DOHH2 (cell line): ENCODE measurements around the gene DZIP1.

Experiments
- H3F3A ChIP-seq: fragments of 200-600 bp; sonication (generic), shearing (Covaris generic); 2 replicates; pipeline ENCODE4 v1.6.0; 2016; ENCODE audit warnings: antibody characterized with exemption, mild to moderate bottlenecking; ENCODE audit not compliant: control insufficient read depth, insufficient read depth
- H3K27ac ChIP-seq: fragments of 200-600 bp; sonication (generic); 2 replicates; pipeline ENCODE4 v1.5.1; 2014; ENCODE audit warnings: low read depth, mild to moderate bottlenecking, low read length, moderate library complexity
- H3K27me3 ChIP-seq: fragments of 200-600 bp; sonication (generic); 2 replicates; pipeline ENCODE4 v1.6.1; 2014; ENCODE audit warnings: mild to moderate bottlenecking, low read length, mixed read lengths; ENCODE audit not compliant: control insufficient read depth
- H3K36me3 ChIP-seq: fragments of 200-600 bp; sonication (generic); 2 replicates; pipeline ENCODE4 v1.6.1; 2014; ENCODE audit warnings: mild to moderate bottlenecking, low read length, moderate library complexity, mixed read lengths; ENCODE audit not compliant: control insufficient read depth
- H3K4me1 ChIP-seq: fragments of 200-600 bp; sonication (generic); 2 replicates; pipeline ENCODE4 v1.6.1; 2014; ENCODE audit warnings: mild to moderate bottlenecking, low read length, mixed read lengths; ENCODE audit not compliant: control insufficient read depth
- H3K4me2 ChIP-seq: fragments of 200-600 bp; sonication (generic); 2 replicates; pipeline ENCODE4 v1.6.0; 2014; ENCODE audit warnings: mild to moderate bottlenecking, low read length, moderate library complexity
- H3K4me3 ChIP-seq: fragments of 200-600 bp; sonication (generic); 2 replicates; pipeline ENCODE4 v1.5.1; 2014; ENCODE audit warnings: mild to moderate bottlenecking, low read length, mixed read lengths
- H3K79me2 ChIP-seq: fragments of 200-600 bp; sonication (generic); 2 replicates; pipeline ENCODE4 v1.6.1; 2014; ENCODE audit warnings: mild to moderate bottlenecking, low read length, mixed read lengths; ENCODE audit not compliant: control insufficient read depth
- H3K9me2 ChIP-seq: fragments of 200-600 bp; sonication (generic); replicated peaks from 2 replicates; pipeline ENCODE4 v1.6.1; 2014; ENCODE audit warnings: mild to moderate bottlenecking, low read length, mixed read lengths; ENCODE audit not compliant: control insufficient read depth
- H3K9me3 ChIP-seq: fragments of 200-600 bp; sonication (generic); 2 replicates; pipeline ENCODE4 v1.6.1; 2014; ENCODE audit warnings: antibody characterized with exemption, low read length, mixed read lengths; ENCODE audit not compliant: control insufficient read depth, insufficient read depth
- H4K20me1 ChIP-seq: fragments of 200-600 bp; sonication (generic); 2 replicates; pipeline ENCODE4 v1.6.0; 2014; ENCODE audit warnings: low read depth, mild to moderate bottlenecking, antibody characterized with exemption, low read length, moderate library complexity; ENCODE audit not compliant: control insufficient read depth, insufficient read depth
- CTCF ChIP-seq: fragments of 200-600 bp; sonication (generic); IDR thresholded peaks from one replicate; pipeline ENCODE4 v1.5.1; 2014; ENCODE audit warnings: antibody characterized with exemption, mild to moderate bottlenecking, low read depth, low read length; ENCODE audit not compliant: poor library complexity, severe bottlenecking
- EZH2phosphoT487 ChIP-seq: fragments of 200-600 bp; sonication (generic); IDR thresholded peaks from 2 replicates; pipeline ENCODE4 v1.6.1; 2017; ENCODE audit warnings: borderline replicate concordance, mild to moderate bottlenecking, antibody characterized with exemption, low read length, moderate library complexity, mixed read lengths

Gene DZIP1

GRCh38 chr13:95608640-95609323 lies 35.7 kb downstream of the DZIP1 start:
- Histone ChIP-seq H3K9me2 (no peaks in the 10 kb centered on the region), H4K20me1 (no peaks in the 10 kb centered on the region), H3K4me2 (no peak overlapping the region), H3K4me3 (no peak overlapping the region), H3K4me1 (no peaks in the 10 kb centered on the region), H3F3A (no peaks in the 10 kb centered on the region), H3K79me2 (no peaks in the 10 kb centered on the region), H3K27me3 (peaks cover 11% of the 10 kb centered on the region; the same call in 1 of the 2 replicates), H3K9me3 (no peaks in the 10 kb centered on the region), H3K36me3 (no peaks in the 10 kb centered on the region), H3K27ac (no peak overlapping the region)
- TF ChIP-seq EZH2phosphoT487 (no peak), CTCF (no peak)

DNA sequence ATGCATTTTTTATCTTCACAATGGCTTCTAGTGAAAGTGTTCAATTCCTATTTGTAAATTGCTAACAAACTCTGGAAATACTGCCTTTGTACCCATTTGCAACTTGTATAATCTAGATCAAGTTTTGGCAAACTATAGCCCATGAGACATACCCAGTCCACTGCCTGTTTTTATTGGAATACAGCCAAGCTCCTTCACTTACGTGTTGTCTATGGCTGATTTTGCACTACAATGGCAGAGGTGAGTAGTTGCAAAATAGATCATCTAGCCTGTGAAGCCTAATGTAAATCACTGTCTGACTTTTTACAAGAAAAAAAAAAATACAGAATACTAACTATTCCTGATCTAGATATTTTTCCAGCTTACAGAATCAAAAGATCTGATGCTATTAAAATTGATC lies 37.1 kb downstream of the DZIP1 start:
- TF ChIP-seq CTCF (no peak), EZH2phosphoT487 (no peak)
- no peak overlapping the region for H3K27ac ChIP-seq
- no peaks in the 10 kb centered on the region for H4K20me1 ChIP-seq
- H3K9me2 ChIP-seq: no peaks in the 10 kb centered on the region
- H3K4me1 ChIP-seq: no peaks in the 10 kb centered on the region
- H3K36me3 ChIP-seq: no peaks in the 10 kb centered on the region
- no peak overlapping the region for H3K4me3 ChIP-seq
- H3K27me3 ChIP-seq: peaks cover 11% of the 10 kb centered on the region; the same call in 1 of the 2 replicates
- H3K4me2 ChIP-seq: no peak overlapping the region
- no peaks in the 10 kb centered on the region for H3K79me2 ChIP-seq
- no peaks in the 10 kb centered on the region for H3F3A ChIP-seq
- H3K9me3 ChIP-seq: no peaks in the 10 kb centered on the region

DNA sequence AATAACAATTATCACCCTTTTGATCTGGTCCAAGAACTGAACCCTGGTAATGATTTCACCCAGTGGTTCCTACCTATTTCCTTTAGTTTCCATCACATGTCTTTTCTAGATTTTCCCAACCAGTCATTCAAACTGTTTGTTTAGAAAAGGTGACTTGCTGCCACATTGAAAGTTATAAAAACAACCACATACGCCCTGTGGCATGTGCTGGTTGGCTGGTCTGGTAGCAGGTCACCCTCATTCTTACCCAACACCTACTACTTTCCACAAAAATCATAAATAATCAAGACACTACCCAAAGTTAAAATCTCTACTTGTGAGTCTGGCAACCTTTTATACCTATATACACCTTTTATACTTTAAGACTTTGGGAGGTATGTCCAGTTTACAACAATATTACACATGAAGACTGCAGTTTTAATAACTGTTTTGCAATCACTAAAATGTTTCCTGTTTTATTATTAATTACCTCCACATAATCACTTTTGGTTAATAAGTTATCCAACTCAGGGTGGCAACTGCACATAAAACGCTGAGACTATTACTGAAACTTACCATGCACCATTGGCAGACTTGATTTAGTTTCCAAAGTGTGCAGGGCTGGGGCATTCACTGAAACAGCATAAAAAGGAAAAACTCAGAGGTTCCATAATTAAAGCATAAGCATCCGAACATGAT lies 38.9 kb downstream of the DZIP1 start:
- Histone ChIP-seq H3K27me3 (peaks cover 11% of the 10 kb centered on the region; the same call in 1 of the 2 replicates), H3K4me2 (no peak overlapping the region), H3F3A (no peaks in the 10 kb centered on the region), H3K4me1 (no peaks in the 10 kb centered on the region), H3K4me3 (no peak overlapping the region), H3K9me3 (no peaks in the 10 kb centered on the region), H3K9me2 (no peaks in the 10 kb centered on the region), H3K79me2 (no peaks in the 10 kb centered on the region), H3K36me3 (no peaks in the 10 kb centered on the region), H4K20me1 (no peaks in the 10 kb centered on the region), H3K27ac (no peak overlapping the region)
- TF ChIP-seq EZH2phosphoT487: no peak
- TF ChIP-seq CTCF: no peak
